ENCODE data around the gene DIDO1.

Gene DIDO1

GRCh38 chr20:62920039-62920645 is 6.2 kb downstream of the DIDO1 start:
- H2BK120ac ChIP-seq (ENCODE audit: low read depth, low read length), result no peak overlapping the region
- H2BK5ac ChIP-seq (ENCODE audit: low read depth, low read length, poor library complexity, severe bottlenecking), result no peak overlapping the region
- H3K4me1 ChIP-seq (ENCODE audit: control insufficient read depth, insufficient read depth, low read depth, low read length), result peaks cover 28% of the 10 kb centered on the region
- no peak overlapping the region for H4K8ac ChIP-seq (ENCODE audit: low read length)
- no peaks in the 10 kb centered on the region for H3K36me3 ChIP-seq (ENCODE audit: control insufficient read depth in 1 of 2, insufficient read depth in 2 of 2, low read depth in 1 of 2, low read length in 2 of 2)
- no peak overlapping the region for H2AFZ ChIP-seq (ENCODE audit: low read depth, low read length)
- no peak overlapping the region for H2BK12ac ChIP-seq (ENCODE audit: low read length in 2 of 2)
- no peaks in the 10 kb centered on the region for H3K9me3 ChIP-seq (ENCODE audit: control insufficient read depth, low read length)
- no peak overlapping the region for H2AK5ac ChIP-seq (ENCODE audit: low read length, severe bottlenecking)
- no peaks in the 10 kb centered on the region for H3K27me3 ChIP-seq (ENCODE audit: control insufficient read depth in 1 of 2, insufficient read depth in 1 of 2, low read length in 2 of 2)
- no peak overlapping the region for H3K4me2 ChIP-seq (ENCODE audit: low read length, poor library complexity, severe bottlenecking)
- H2BK15ac ChIP-seq (ENCODE audit: low read depth, poor library complexity, severe bottlenecking), result no peak overlapping the region
- H3K23ac ChIP-seq (ENCODE audit: low read length in 2 of 2), result no peak overlapping the region
- WGBS, result 80% methylated on average over 8 of the region's 10 CpGs
- H3K27ac ChIP-seq (ENCODE audit: low read length, poor library complexity, severe bottlenecking), result no peak overlapping the region
- no peak overlapping the region for H3K4ac ChIP-seq (ENCODE audit: low read depth in 1 of 2, low read length in 2 of 2)
- H3K9ac ChIP-seq (ENCODE audit: low read length), result no peak overlapping the region
- no peak overlapping the region for H3K4me3 ChIP-seq (ENCODE audit: insufficient read depth in 1 of 2, low read depth in 1 of 2, low read length in 2 of 2)
- H3K14ac ChIP-seq (ENCODE audit: low read length in 2 of 2), result no peak overlapping the region
- H4K91ac ChIP-seq (ENCODE audit: low read length), result no peak overlapping the region
- H3K18ac ChIP-seq (ENCODE audit: low read depth in 1 of 2, low read length in 2 of 2), result no peak overlapping the region
- no peak for DNase-seq
- H3K79me1 ChIP-seq (replicated peaks; ENCODE audit: low read length, poor library complexity, severe bottlenecking), result no peaks in the 10 kb centered on the region

DNA sequence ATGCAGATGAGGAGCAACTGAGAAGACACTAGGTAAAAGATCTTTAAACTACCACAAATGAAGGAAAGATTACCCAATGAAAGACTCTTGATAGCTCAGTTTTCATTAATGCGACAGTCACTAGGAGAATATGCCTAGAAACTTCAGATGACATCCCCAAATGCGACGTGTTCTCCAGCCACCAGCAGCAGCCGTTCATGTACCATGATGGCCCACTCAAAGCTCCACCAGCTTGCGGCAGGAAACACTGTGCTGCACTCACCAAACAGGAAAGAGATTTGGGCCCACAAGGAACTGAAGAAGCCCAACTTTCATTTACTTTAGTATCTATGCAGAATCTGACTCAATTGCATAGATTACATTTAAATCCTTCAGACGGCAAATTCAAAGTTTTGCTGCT is 7.5 kb downstream of the DIDO1 start:
- Histone ChIP-seq H3K18ac (ENCODE audit: low read depth in 1 of 2, low read length in 2 of 2) (no peak overlapping the region), H3K27me3 (ENCODE audit: control insufficient read depth in 1 of 2, insufficient read depth in 1 of 2, low read length in 2 of 2) (no peaks in the 10 kb centered on the region), H3K4me1 (ENCODE audit: control insufficient read depth, insufficient read depth, low read depth, low read length) (peaks cover 30% of the 10 kb centered on the region), H3K27ac (ENCODE audit: low read length, poor library complexity, severe bottlenecking) (no peak overlapping the region), H4K91ac (ENCODE audit: low read length) (no peak overlapping the region), H2AK5ac (ENCODE audit: low read length, severe bottlenecking) (no peak overlapping the region), H3K14ac (ENCODE audit: low read length in 2 of 2) (no peak overlapping the region), H4K8ac (ENCODE audit: low read length) (no peak overlapping the region), H2BK15ac (ENCODE audit: low read depth, poor library complexity, severe bottlenecking) (no peak overlapping the region), H3K9me3 (ENCODE audit: control insufficient read depth, low read length) (no peaks in the 10 kb centered on the region), H3K4me2 (ENCODE audit: low read length, poor library complexity, severe bottlenecking) (no peak overlapping the region), H3K36me3 (ENCODE audit: control insufficient read depth in 1 of 2, insufficient read depth in 2 of 2, low read depth in 1 of 2, low read length in 2 of 2) (no peaks in the 10 kb centered on the region), H3K4ac (ENCODE audit: low read depth in 1 of 2, low read length in 2 of 2) (no peak overlapping the region), H2AFZ (ENCODE audit: low read depth, low read length) (no peak overlapping the region), H3K9ac (ENCODE audit: low read length) (no peak overlapping the region), H2BK5ac (ENCODE audit: low read depth, low read length, poor library complexity, severe bottlenecking) (no peak overlapping the region), H2BK12ac (ENCODE audit: low read length in 2 of 2) (no peak overlapping the region), H3K4me3 (ENCODE audit: insufficient read depth in 1 of 2, low read depth in 1 of 2, low read length in 2 of 2) (no peak overlapping the region), H2BK120ac (ENCODE audit: low read depth, low read length) (no peak overlapping the region), H3K79me1 (replicated peaks; ENCODE audit: low read length, poor library complexity, severe bottlenecking) (no peaks in the 10 kb centered on the region), H3K23ac (ENCODE audit: low read length in 2 of 2) (no peak overlapping the region)
- WGBS, result 88% methylated on average over 6 of the region's 6 CpGs
- DNase-seq, result no peak

GRCh38 chr20:62918147-62918546 is 8.2 kb downstream of the DIDO1 start:
- Histone ChIP-seq H2BK15ac (ENCODE audit: low read depth, poor library complexity, severe bottlenecking) (no peak overlapping the region), H2AK5ac (ENCODE audit: low read length, severe bottlenecking) (no peak overlapping the region), H3K9ac (ENCODE audit: low read length) (no peak overlapping the region), H3K4ac (ENCODE audit: low read depth in 1 of 2, low read length in 2 of 2) (no peak overlapping the region), H3K79me1 (replicated peaks; ENCODE audit: low read length, poor library complexity, severe bottlenecking) (no peaks in the 10 kb centered on the region), H2BK120ac (ENCODE audit: low read depth, low read length) (no peak overlapping the region), H3K4me1 (ENCODE audit: control insufficient read depth, insufficient read depth, low read depth, low read length) (peaks cover 31% of the 10 kb centered on the region), H3K36me3 (ENCODE audit: control insufficient read depth in 1 of 2, insufficient read depth in 2 of 2, low read depth in 1 of 2, low read length in 2 of 2) (peaks cover under 1 to 5% of the 10 kb centered on the region in 2 experiments), H4K8ac (ENCODE audit: low read length) (no peak overlapping the region), H2AFZ (ENCODE audit: low read depth, low read length) (no peak overlapping the region), H3K23ac (ENCODE audit: low read length in 2 of 2) (no peak overlapping the region), H3K14ac (ENCODE audit: low read length in 2 of 2) (no peak overlapping the region), H3K4me3 (ENCODE audit: insufficient read depth in 1 of 2, low read depth in 1 of 2, low read length in 2 of 2) (no peak overlapping the region), H4K91ac (ENCODE audit: low read length) (no peak overlapping the region), H3K9me3 (ENCODE audit: control insufficient read depth, low read length) (no peaks in the 10 kb centered on the region), H3K18ac (ENCODE audit: low read depth in 1 of 2, low read length in 2 of 2) (no peak overlapping the region), H2BK12ac (ENCODE audit: low read length in 2 of 2) (no peak overlapping the region), H3K4me2 (ENCODE audit: low read length, poor library complexity, severe bottlenecking) (no peak overlapping the region), H3K27ac (ENCODE audit: low read length, poor library complexity, severe bottlenecking) (no peak overlapping the region), H2BK5ac (ENCODE audit: low read depth, low read length, poor library complexity, severe bottlenecking) (no peak overlapping the region), H3K27me3 (ENCODE audit: control insufficient read depth in 1 of 2, insufficient read depth in 1 of 2, low read length in 2 of 2) (no peaks in the 10 kb centered on the region)
- DNase-seq, result no peak
- 92% methylated on average over 3 of the region's 3 CpGs for WGBS

DNA sequence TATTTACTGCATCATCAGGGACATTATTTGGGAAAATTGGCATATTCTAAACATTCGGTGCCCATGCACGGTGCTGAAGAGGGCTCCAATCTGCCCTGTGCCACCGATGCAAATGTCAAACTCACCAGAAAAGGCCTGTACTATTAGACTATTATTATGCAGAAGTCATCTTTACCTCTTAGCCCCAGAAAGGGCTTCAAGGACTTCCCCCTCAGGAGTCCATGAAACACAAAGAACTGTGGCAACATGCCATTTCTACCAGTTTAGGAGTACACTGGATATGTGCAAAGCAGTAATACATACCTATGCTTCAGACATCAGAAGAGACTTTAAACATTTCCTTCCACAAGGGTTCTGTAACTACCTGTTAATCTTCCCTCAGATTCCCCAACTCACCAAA is 8.6 kb downstream of the DIDO1 start:
- H3K4me3 ChIP-seq (ENCODE audit: insufficient read depth in 1 of 2, low read depth in 1 of 2, low read length in 2 of 2), result no peak overlapping the region
- H3K27me3 ChIP-seq (ENCODE audit: control insufficient read depth in 1 of 2, insufficient read depth in 1 of 2, low read length in 2 of 2), result no peaks in the 10 kb centered on the region
- H3K4me2 ChIP-seq (ENCODE audit: low read length, poor library complexity, severe bottlenecking), result no peak overlapping the region
- no peak overlapping the region for H4K8ac ChIP-seq (ENCODE audit: low read length)
- no peak overlapping the region for H2BK120ac ChIP-seq (ENCODE audit: low read depth, low read length)
- H3K36me3 ChIP-seq (ENCODE audit: control insufficient read depth in 1 of 2, insufficient read depth in 2 of 2, low read depth in 1 of 2, low read length in 2 of 2), result peaks cover 4 to 8% of the 10 kb centered on the region in 2 experiments
- no peak overlapping the region for H2BK5ac ChIP-seq (ENCODE audit: low read depth, low read length, poor library complexity, severe bottlenecking)
- H2AFZ ChIP-seq (ENCODE audit: low read depth, low read length), result no peak overlapping the region
- no peak overlapping the region for H3K18ac ChIP-seq (ENCODE audit: low read depth in 1 of 2, low read length in 2 of 2)
- H3K4me1 ChIP-seq (ENCODE audit: control insufficient read depth, insufficient read depth, low read depth, low read length), result peaks cover 31% of the 10 kb centered on the region
- no peak overlapping the region for H2BK12ac ChIP-seq (ENCODE audit: low read length in 2 of 2)
- H3K23ac ChIP-seq (ENCODE audit: low read length in 2 of 2), result no peak overlapping the region
- 83% methylated on average over 3 of the region's 3 CpGs for WGBS
- no peaks in the 10 kb centered on the region for H3K9me3 ChIP-seq (ENCODE audit: control insufficient read depth, low read length)
- no peak overlapping the region for H2AK5ac ChIP-seq (ENCODE audit: low read length, severe bottlenecking)
- H4K91ac ChIP-seq (ENCODE audit: low read length), result no peak overlapping the region
- H3K4ac ChIP-seq (ENCODE audit: low read depth in 1 of 2, low read length in 2 of 2), result no peak overlapping the region
- no peak overlapping the region for H2BK15ac ChIP-seq (ENCODE audit: low read depth, poor library complexity, severe bottlenecking)
- DNase-seq, result no peak
- no peaks in the 10 kb centered on the region for H3K79me1 ChIP-seq (replicated peaks; ENCODE audit: low read length, poor library complexity, severe bottlenecking)
- H3K14ac ChIP-seq (ENCODE audit: low read length in 2 of 2), result no peak overlapping the region
- no peak overlapping the region for H3K9ac ChIP-seq (ENCODE audit: low read length)
- H3K27ac ChIP-seq (ENCODE audit: low read length, poor library complexity, severe bottlenecking), result no peak overlapping the region
